Ovary (tissue), 9 donors: ENCODE measurements around the gene GNG12. TPM values are rescaled to one million over a fixed set of nuclear protein-coding genes. Genes with fewer than 3 reads are reported as not detected.
A peak's percentile ranks its signal among the peaks of the same experiment; 100 is the strongest.

Source experiments
- DNase-seq, 5 donors: peaks; one replicate each; pipeline ENCODE4 v3.0.0-alpha.2; 2019 to 2020
- H3K27ac ChIP-seq, 2 donors: fragments of 200-600 bp; one replicate each; pipeline versions ENCODE4 v1.5.1 to v1.8.0; 2019 to 2022
- H3K27me3 ChIP-seq: fragments of 200-600 bp; one replicate; pipeline ENCODE4 v1.8.0; 2022
- H3K36me3 ChIP-seq: fragments of 200-600 bp; sonication (generic); one replicate; pipeline ENCODE4 v1.5.1; 2019
- H3K4me1 ChIP-seq: one replicate; pipeline ENCODE4 v1.8.1; 2013; ENCODE audit warnings: mild to moderate bottlenecking, moderate library complexity; ENCODE audit not compliant: insufficient read depth
- H3K4me3 ChIP-seq: fragments of 200-600 bp; sonication (generic); one replicate; pipeline ENCODE4 v1.5.1; 2017
- H3K9me3 ChIP-seq, 2 donors: fragments of 200-600 bp in 1 of 2; sonication (generic) in 1 of 2; one replicate each; pipeline versions ENCODE4 v1.5.1 to v1.8.1; 2013 to 2019; ENCODE audit warnings: mild to moderate bottlenecking in 1 of 2, moderate library complexity in 1 of 2
- EP300 ChIP-seq: sonication (generic); formaldehyde crosslinking; IDR thresholded peaks from one replicate; pipeline ENCODE4 v1.6.1; 2017; ENCODE audit warnings: antibody characterized with exemption
- POLR2A ChIP-seq: fragments of 450-650 bp; IDR thresholded peaks from one replicate; pipeline ENCODE4 v1.6.1; 2017; ENCODE audit warnings: antibody characterized with exemption, mild to moderate bottlenecking, moderate library complexity
- WGBS, 3 donors: extraction: QIAGEN DNeasy Blood & Tissue Kit in 1 of 3; methylation state at CpG; one replicate each; pipeline versions ENCODE4 v1.1.5 to v1.1.7; 2013 to 2017; 5-methylcytosine and 5-hydroxymethylcytosine counted together
- intact Hi-C, 4 donors: fragments of 100-400 bp; cut with DNase I; formaldehyde crosslinking; loops; one replicate each; pipeline versions ENCODE4 v1.11.0 to v1.15.1; 2022 to 2023
- polyA plus RNA-seq, 2 donors: library from polyadenylated mRNA; stranded (reverse); fragments of 200-250 nt in 1 of 2; fragments of 350-450 nt in 1 of 2; fragmentation: Illumina TruSeq in 1 of 2; extraction: RNeasy Lipid Tissue Mini Kit (QIAGEN cat#74804) in 1 of 2; gene quantifications; one replicate each; pipeline ENCODE4 v1.2.3, GENCODE V29; 2013 to 2014
- total RNA-seq, 7 donors: library from RNA; depleted of rRNA in 2 of 7; stranded (reverse); fragments of >200 nt in 2 of 7; fragmentation: NEBNext Ultra II Directional in 3 of 7; extraction: Animal tissue kit (Norgen Biotek cat#: 25700) in 3 of 7; gene quantifications; one replicate each; pipeline versions ENCODE4 v1.1.0 to v1.2.4, GENCODE V29; 2016 to 2023
- TF ChIP-seq, protein P1 (sequence below), 3 donors: fragments of 450-650 bp in 2 of 3; fragments of 200-600 bp in 1 of 3; IDR thresholded peaks; one replicate each; pipeline versions ENCODE4 v1.5.1 to v1.8.0; 2016 to 2022; ENCODE audit warnings: antibody characterized with exemption in 3 of 3, mild to moderate bottlenecking in 1 of 3
- donor health status: DM: no; HTN: no; CAD: no; lungs with moderate emphysema.
- donor health status: DM: no; HTN: no; CAD: no.
- donor health status: Bipolar disorder and iron deficiency.
- donor health status: DM: yes; HTN: yes; CAD: no.
- donor health status: DM: no; HTN: no; CAD: no.
- donor health status: DM: yes; HTN: yes; CAD: no.

Gene GNG12
- total and polyA plus RNA-seq, 9 donors: 41.0 to 121 (median 68.0) TPM

DNA sequence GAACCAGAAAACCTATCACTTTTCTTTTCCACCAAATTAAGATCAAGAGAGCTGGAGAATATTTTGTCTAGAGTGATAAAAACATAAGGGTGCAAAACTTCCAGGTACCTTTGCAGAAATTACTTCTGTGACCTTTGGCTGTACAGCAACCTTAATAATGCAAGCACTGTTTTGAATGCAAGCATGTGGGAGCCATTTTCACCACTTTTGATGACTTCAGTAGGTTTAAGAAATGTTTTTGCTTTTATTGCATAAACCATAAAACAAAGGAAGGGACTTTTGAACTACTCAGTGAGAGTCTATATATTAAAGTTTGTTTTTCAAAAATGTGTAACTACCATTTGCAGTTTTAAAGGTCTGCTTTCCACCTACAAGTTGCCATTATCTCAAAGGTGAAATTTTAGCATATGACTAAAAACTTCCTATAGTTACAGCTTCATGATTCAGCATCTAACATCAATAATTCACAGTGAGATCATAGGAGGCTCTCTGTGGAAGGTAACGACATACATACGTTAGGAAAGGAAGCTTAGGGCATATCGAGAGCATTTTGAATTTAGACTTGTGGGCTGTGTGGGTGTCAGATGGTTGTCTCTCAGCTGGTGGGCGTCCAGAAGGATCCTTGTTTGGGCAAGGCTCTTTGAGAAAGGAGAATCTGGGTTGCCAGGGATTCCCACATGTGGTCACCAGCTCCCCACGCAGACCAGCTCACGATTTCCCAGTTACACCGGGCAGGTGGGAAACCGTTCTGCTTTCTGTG, 149.3 kb downstream of the GNG12 start:
- Histone ChIP-seq H3K27ac (peak overlapping the region in 1 of 2 donors; percentile 58), H3K36me3 (no peaks in the 10 kb centered on the region), H3K4me1 (peaks cover 8% of the 10 kb centered on the region), H3K9me3 (no peaks in the 10 kb centered on the region), H3K27me3 (no peaks in the 10 kb centered on the region), H3K4me3 (no peak overlapping the region)
- 14 to 22% (median 21%) methylated on average over 8 of the region's 8 CpGs for WGBS, 3 donors
- TF ChIP-seq EP300: no peak
- TF ChIP-seq, protein P1, sequence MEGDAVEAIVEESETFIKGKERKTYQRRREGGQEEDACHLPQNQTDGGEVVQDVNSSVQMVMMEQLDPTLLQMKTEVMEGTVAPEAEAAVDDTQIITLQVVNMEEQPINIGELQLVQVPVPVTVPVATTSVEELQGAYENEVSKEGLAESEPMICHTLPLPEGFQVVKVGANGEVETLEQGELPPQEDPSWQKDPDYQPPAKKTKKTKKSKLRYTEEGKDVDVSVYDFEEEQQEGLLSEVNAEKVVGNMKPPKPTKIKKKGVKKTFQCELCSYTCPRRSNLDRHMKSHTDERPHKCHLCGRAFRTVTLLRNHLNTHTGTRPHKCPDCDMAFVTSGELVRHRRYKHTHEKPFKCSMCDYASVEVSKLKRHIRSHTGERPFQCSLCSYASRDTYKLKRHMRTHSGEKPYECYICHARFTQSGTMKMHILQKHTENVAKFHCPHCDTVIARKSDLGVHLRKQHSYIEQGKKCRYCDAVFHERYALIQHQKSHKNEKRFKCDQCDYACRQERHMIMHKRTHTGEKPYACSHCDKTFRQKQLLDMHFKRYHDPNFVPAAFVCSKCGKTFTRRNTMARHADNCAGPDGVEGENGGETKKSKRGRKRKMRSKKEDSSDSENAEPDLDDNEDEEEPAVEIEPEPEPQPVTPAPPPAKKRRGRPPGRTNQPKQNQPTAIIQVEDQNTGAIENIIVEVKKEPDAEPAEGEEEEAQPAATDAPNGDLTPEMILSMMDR (IDR thresholded peaks at IDR 0.05): no peak
- no peak for TF ChIP-seq POLR2A
- intact Hi-C loops: loop anchor here in 3 of 4 donors (2.0 to 10.0 kb wide), 3 partner anchors 53 to 149 kb away; no protein-coding TSS in a partner anchor
- peak in 4 of 5 donors; percentile 24 to 43 (median 30) for DNase-seq

DNA sequence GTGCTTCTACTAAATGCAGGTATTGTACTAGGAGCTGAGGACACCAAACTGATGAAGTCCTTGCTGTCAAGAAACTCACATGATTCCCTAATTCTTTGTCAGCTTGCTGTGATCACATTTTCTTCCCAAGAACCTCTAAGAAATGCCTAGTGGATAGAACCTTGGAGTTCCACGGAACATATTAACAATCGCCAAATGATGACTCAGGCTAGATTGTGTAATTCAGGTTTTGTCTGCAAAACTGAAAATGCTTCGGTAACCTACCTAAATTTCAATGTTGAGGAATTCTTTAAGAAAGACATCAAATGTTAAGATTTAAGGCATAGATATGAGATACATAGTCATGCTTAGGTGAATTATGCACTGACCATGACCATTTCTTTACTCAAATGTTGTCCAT, 150.0 kb downstream of the GNG12 start:
- Histone ChIP-seq H3K4me3 (no peak overlapping the region), H3K4me1 (peaks cover 8% of the 10 kb centered on the region), H3K27ac (no peak overlapping the region), H3K36me3 (no peaks in the 10 kb centered on the region), H3K9me3 (no peaks in the 10 kb centered on the region), H3K27me3 (no peaks in the 10 kb centered on the region)
- 1 to 18% (median 12%) methylated on average over 3 of the region's 3 CpGs for WGBS, 3 donors
- intact Hi-C loops: loop anchor here in 3 of 4 donors (10.0 kb wide), 2 partner anchors 119 to 149 kb away; no protein-coding TSS in a partner anchor
- no peak for DNase-seq
- TF ChIP-seq POLR2A (no peak), EP300 (no peak)
- TF ChIP-seq, protein P1 (IDR thresholded peaks at IDR 0.05): no peak

DNA sequence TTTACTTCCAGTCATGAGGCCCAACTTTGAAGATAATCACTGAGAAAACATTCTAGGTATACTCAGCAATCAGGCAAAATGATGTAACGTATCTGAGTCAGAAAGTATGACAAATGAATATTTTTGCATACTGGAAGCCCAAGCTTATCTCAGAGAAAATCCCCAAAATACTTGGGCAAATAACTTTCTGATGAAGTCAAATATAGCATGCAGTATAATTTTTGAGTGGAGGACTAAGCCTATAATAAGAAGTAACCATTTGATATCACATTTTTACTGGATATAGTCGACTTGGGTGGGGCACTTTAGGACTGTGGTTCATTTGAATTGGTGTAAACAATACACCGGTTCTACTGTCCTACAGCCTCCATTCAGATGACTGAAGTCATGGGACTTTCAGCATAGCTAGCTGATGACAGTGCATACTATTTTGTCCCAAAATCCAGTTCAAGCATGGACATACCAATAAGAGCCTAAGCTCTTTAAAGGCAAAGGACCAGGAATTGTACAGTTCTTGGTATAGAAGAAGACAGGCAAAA, 150.5 kb downstream of the GNG12 start:
- H3K27ac ChIP-seq: no peak overlapping the region

DNA sequence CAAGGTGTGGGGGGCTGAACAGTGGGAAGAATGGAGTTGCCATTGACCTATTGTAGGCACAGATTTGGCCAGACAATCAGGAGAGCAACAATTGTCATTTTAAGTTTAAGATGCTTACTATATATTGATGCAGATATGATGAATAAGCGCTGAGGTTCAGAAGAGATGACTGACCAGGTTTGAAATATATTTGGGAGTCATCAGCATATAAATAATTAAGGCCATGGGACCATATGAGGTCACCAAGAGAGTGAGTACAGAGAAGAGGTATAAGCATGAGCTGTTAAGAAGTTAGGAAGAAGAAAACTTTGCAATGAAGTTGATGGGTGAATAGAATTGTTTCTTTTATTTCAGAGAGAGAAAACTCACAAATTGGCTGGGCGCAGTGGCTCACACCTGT, 152.8 kb downstream of the GNG12 start:
- Histone ChIP-seq H3K27me3 (no peaks in the 10 kb centered on the region), H3K4me3 (no peak overlapping the region), H3K4me1 (peaks cover 3% of the 10 kb centered on the region), H3K27ac (no peak overlapping the region), H3K9me3 (no peaks in the 10 kb centered on the region), H3K36me3 (no peaks in the 10 kb centered on the region)
- TF ChIP-seq POLR2A: no peak
- TF ChIP-seq EP300: no peak
- TF ChIP-seq, protein P1 (IDR thresholded peaks at IDR 0.05): no peak
- 97 to 99% (median 99%) methylated on average over 2 of the region's 2 CpGs for WGBS, 3 donors
- DNase-seq: no peak
- intact Hi-C loops: loop anchor here in 3 of 4 donors (10.0 kb wide), 2 partner anchors 116 to 146 kb away; no protein-coding TSS in a partner anchor

More for the DNA sequence above, 150.5 kb downstream of the GNG12 start:
- no peaks in the 10 kb centered on the region for H3K9me3 ChIP-seq
- no peak overlapping the region for H3K4me3 ChIP-seq
- no peaks in the 10 kb centered on the region for H3K36me3 ChIP-seq
- TF ChIP-seq EP300 (no peak), POLR2A (no peak)
- TF ChIP-seq, protein P1 (IDR thresholded peaks at IDR 0.05): no peak
- peaks cover 7% of the 10 kb centered on the region for H3K4me1 ChIP-seq
- intact Hi-C loops: loop anchor here in 3 of 4 donors (10.0 kb wide), 2 partner anchors 118 to 148 kb away; no protein-coding TSS in a partner anchor
- no peaks in the 10 kb centered on the region for H3K27me3 ChIP-seq
- WGBS, 3 donors: 60 to 73% (median 64%) methylated on average over 3 of the region's 3 CpGs
- no peak for DNase-seq
